HFFc6 (cell line): ENCODE measurements around the gene FIG4. TPM values are rescaled to one million over a fixed set of nuclear protein-coding genes. Genes with fewer than 3 reads are reported as not detected.

Experiments
- DNase-seq: peaks from one replicate; pipeline ENCODE4 v3.0.0-alpha.2; 2018
- H3K27ac Mint-ChIP-seq: 2 replicates; pipeline ENCODE4 v1.8.0; 2020; ENCODE audit warnings: mild to moderate bottlenecking, mixed read lengths
- H3K27me3 Mint-ChIP-seq: 2 replicates; pipeline ENCODE4 v1.8.0; 2021; ENCODE audit warnings: mild to moderate bottlenecking, moderate library complexity, mixed read lengths; ENCODE audit not compliant: insufficient read depth
- H3K36me3 Mint-ChIP-seq: 2 replicates; pipeline ENCODE4 v1.8.0; 2021; ENCODE audit warnings: low read depth, mixed read lengths
- H3K4me1 Mint-ChIP-seq: 2 replicates; pipeline ENCODE4 v1.8.0; 2020; ENCODE audit warnings: low read depth, mixed read lengths
- H3K4me3 Mint-ChIP-seq: 2 replicates; pipeline ENCODE4 v1.8.0; 2020; ENCODE audit warnings: mild to moderate bottlenecking, moderate library complexity, mixed read lengths
- H3K9me3 Mint-ChIP-seq: 2 replicates; pipeline ENCODE4 v1.8.0; 2020; ENCODE audit warnings: mild to moderate bottlenecking, mixed read lengths
- CTCF ChIP-seq: fragments of 200-600 bp; sonication (generic); IDR thresholded peaks from 2 replicates; pipeline ENCODE4 v1.5.0; 2021; ENCODE audit warnings: antibody characterized with exemption, mild to moderate bottlenecking
- total RNA-seq, 6 experiments: library from RNA; stranded (reverse); fragmentation: NEBNext Ultra II Directional; extraction: Animal tissue kit (Norgen Biotek cat#: 25700); gene quantifications; 2 replicates in 1 of 6; 3 replicates in 5 of 6; pipeline ENCODE4 v1.2.3, GENCODE V29; 2021

Gene FIG4
- total RNA-seq, 6 experiments from 2014 or later, result 14.2 to 18.1 (median 16.6) TPM

- DNase-seq, result no peak
- no peak overlapping the region for H3K27ac Mint-ChIP-seq
- H3K9me3 Mint-ChIP-seq, result no peaks in the 10 kb centered on the region
- no peaks in the 10 kb centered on the region for H3K27me3 Mint-ChIP-seq
- no peaks in the 10 kb centered on the region for H3K36me3 Mint-ChIP-seq
- TF ChIP-seq CTCF, result no peak
- H3K4me1 Mint-ChIP-seq, result peaks cover 4% of the 10 kb centered on the region
- H3K4me3 Mint-ChIP-seq, result no peak overlapping the region
Measured at GRCh38 chr6:109808837-109809236, 117.7 kb downstream of the FIG4 start.

GRCh38 chr6:109815054-109815453 lies 124.0 kb downstream of the FIG4 start:
- no peaks in the 10 kb centered on the region for H3K4me1 Mint-ChIP-seq
- no peaks in the 10 kb centered on the region for H3K9me3 Mint-ChIP-seq
- H3K27ac Mint-ChIP-seq, result no peak overlapping the region
- H3K36me3 Mint-ChIP-seq, result no peaks in the 10 kb centered on the region
- no peaks in the 10 kb centered on the region for H3K27me3 Mint-ChIP-seq
- no peak for DNase-seq
- TF ChIP-seq CTCF, result no peak
- no peak overlapping the region for H3K4me3 Mint-ChIP-seq

GRCh38 chr6:109816452-109817374 lies 125.6 kb downstream of the FIG4 start:
- no peak overlapping the region for H3K27ac Mint-ChIP-seq
- no peaks in the 10 kb centered on the region for H3K27me3 Mint-ChIP-seq
- no peaks in the 10 kb centered on the region for H3K36me3 Mint-ChIP-seq
- no peak for TF ChIP-seq CTCF
- no peaks in the 10 kb centered on the region for H3K9me3 Mint-ChIP-seq
- no peak for DNase-seq
- no peaks in the 10 kb centered on the region for H3K4me1 Mint-ChIP-seq
- no peak overlapping the region for H3K4me3 Mint-ChIP-seq

- Mint-ChIP-seq H3K9me3 (no peaks in the 10 kb centered on the region), H3K36me3 (no peaks in the 10 kb centered on the region; the same call in 1 of the 2 replicates), H3K4me1 (peaks cover 15% of the 10 kb centered on the region), H3K27ac (no peak overlapping the region), H3K4me3 (no peak overlapping the region), H3K27me3 (no peaks in the 10 kb centered on the region; the same call in 1 of the 2 replicates)
- no peak for DNase-seq
- no peak for TF ChIP-seq CTCF
Measured at GRCh38 chr6:109820706-109821350, 129.7 kb downstream of the FIG4 start.

- no peak for DNase-seq
- Mint-ChIP-seq H3K36me3 (peaks cover 3% of the 10 kb centered on the region), H3K4me3 (no peak overlapping the region), H3K27me3 (no peaks in the 10 kb centered on the region; the same call in 1 of the 2 replicates), H3K9me3 (no peaks in the 10 kb centered on the region), H3K4me1 (peaks cover 15% of the 10 kb centered on the region), H3K27ac (no peak overlapping the region)
- TF ChIP-seq CTCF, result no peak
Measured at GRCh38 chr6:109821428-109821827, 130.3 kb downstream of the FIG4 start.
